Suprapubic skin (tissue), 4 donors: ENCODE results near the gene CMSS1.

Source experiments
- CTCF ChIP-seq, 2 donors: fragments of 200-600 bp in 1 of 2; fragments of 450-650 bp in 1 of 2; sonication (generic) in 1 of 2; IDR thresholded peaks; one replicate each; pipeline ENCODE4 v1.5.1; 2016 to 2019; ENCODE audit warnings: antibody characterized with exemption in 2 of 2, mild to moderate bottlenecking in 1 of 2, moderate library complexity in 1 of 2
- EP300 ChIP-seq: sonication (generic); formaldehyde crosslinking; IDR thresholded peaks from one replicate; pipeline ENCODE4 v1.6.1; 2017; ENCODE audit warnings: antibody characterized with exemption
- POLR2A ChIP-seq, 2 donors: fragments of 450-650 bp; IDR thresholded peaks; one replicate each; pipeline ENCODE4 v1.6.1; 2017; ENCODE audit warnings: antibody characterized with exemption in 2 of 2, mild to moderate bottlenecking in 2 of 2, moderate library complexity in 2 of 2
- POLR2AphosphoS5 ChIP-seq, 3 donors: sonication (generic); formaldehyde crosslinking; IDR thresholded peaks; one replicate each; pipeline ENCODE4 v1.6.1; 2017; ENCODE audit warnings: antibody characterized with exemption in 3 of 3

- TF ChIP-seq POLR2AphosphoS5 (IDR thresholded peaks at IDR 0.05) (no peak), POLR2A (IDR thresholded peaks at IDR 0.05) (no peak), CTCF (IDR thresholded peaks at IDR 0.05) (no peak), EP300 (no peak)
These were observed 78.8 kb downstream of the CMSS1 start for GRCh38 chr3:99896482-99896881.
